ENCODE results near the gene ITGB1BP1. TPM values are rescaled to one million over a fixed set of nuclear protein-coding genes. Genes with fewer than 3 reads are reported as not detected.

Gene ITGB1BP1
- total RNA-seq, 1 donor from 2014 or later = 53.8 TPM

DNA sequence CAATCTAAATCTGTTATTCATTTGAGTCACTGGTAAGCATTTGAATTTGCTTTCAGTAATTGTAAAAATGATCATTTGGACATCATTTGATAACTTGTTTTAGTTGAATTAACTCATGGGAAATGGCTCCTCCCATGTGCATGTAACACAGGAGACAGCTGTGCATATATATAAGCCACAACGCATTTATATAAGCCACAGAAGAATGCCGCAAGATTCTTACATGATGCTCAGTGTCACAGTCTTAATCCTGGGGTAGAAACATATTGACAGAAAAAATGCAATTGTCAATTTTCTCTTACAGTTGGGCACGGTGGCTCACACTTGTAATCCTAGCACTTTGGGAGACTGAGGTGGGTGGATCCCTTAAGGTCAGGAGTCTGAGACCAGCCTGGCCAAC, 37.8 kb upstream of the ITGB1BP1 start:
- Histone ChIP-seq H3K4me1 (no peaks in the 10 kb centered on the region), H3K4me3 (no peak overlapping the region), H3K27me3 (no peaks in the 10 kb centered on the region), H3K9me3 (no peaks in the 10 kb centered on the region), H3K36me3 (peaks cover 0 to 19% of the 10 kb centered on the region in 2 donors), H3K27ac (no peak overlapping the region)
- DNase-seq (ENCODE audit: extremely low spot score in 2 of 2) = no peak
- intact Hi-C loops (cut with DNase I) = no loop called here
- TF ChIP-seq POLR2A (IDR thresholded peaks at IDR 0.05) = no peak
- TF ChIP-seq POLR2AphosphoS5 (IDR thresholded peaks at IDR 0.05; ENCODE audit: insufficient read depth in 1 of 2, low read depth in 1 of 2) = no peak
- TF ChIP-seq, protein P1, sequence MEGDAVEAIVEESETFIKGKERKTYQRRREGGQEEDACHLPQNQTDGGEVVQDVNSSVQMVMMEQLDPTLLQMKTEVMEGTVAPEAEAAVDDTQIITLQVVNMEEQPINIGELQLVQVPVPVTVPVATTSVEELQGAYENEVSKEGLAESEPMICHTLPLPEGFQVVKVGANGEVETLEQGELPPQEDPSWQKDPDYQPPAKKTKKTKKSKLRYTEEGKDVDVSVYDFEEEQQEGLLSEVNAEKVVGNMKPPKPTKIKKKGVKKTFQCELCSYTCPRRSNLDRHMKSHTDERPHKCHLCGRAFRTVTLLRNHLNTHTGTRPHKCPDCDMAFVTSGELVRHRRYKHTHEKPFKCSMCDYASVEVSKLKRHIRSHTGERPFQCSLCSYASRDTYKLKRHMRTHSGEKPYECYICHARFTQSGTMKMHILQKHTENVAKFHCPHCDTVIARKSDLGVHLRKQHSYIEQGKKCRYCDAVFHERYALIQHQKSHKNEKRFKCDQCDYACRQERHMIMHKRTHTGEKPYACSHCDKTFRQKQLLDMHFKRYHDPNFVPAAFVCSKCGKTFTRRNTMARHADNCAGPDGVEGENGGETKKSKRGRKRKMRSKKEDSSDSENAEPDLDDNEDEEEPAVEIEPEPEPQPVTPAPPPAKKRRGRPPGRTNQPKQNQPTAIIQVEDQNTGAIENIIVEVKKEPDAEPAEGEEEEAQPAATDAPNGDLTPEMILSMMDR (IDR thresholded peaks at IDR 0.05) = no peak

DNA sequence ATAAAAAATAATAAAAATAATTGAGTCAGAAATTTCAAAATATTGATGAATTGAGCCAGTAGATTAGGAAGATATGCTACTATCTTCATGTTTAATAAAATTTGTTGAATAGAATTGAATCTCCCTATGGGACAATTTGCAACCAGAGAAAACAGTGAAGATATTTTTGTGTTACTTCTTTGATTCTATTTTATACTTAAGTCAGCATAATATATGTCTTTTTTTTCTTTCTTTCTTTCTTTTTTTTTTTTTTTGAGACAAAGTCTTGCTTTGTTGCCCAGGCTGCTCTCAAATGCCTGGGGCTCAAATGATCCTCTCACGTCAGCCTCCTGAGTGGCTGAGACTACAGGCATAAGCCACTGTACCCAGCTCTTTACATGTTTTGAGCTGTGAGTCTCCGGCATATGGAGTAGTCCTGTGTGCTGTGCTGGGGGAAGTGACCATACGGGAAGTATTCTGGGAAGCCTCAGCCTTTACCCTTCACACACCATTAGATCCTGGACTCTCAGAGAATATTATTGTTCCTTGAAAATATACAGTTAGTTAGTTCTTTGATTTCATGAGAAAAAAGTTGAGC, 37.2 kb upstream of the ITGB1BP1 start:
- Histone ChIP-seq H3K27ac (no peak overlapping the region), H3K27me3 (no peaks in the 10 kb centered on the region), H3K4me3 (no peak overlapping the region), H3K36me3 (peaks cover 0 to 21% of the 10 kb centered on the region in 2 donors), H3K9me3 (no peaks in the 10 kb centered on the region), H3K4me1 (no peaks in the 10 kb centered on the region)
- intact Hi-C loops (cut with DNase I) = no loop called here
- no peak for DNase-seq (ENCODE audit: extremely low spot score in 2 of 2)
- TF ChIP-seq POLR2A (IDR thresholded peaks at IDR 0.05) (no peak), POLR2AphosphoS5 (IDR thresholded peaks at IDR 0.05; ENCODE audit: insufficient read depth in 1 of 2, low read depth in 1 of 2) (no peak)
- TF ChIP-seq, protein P1 (IDR thresholded peaks at IDR 0.05) = no peak

DNA sequence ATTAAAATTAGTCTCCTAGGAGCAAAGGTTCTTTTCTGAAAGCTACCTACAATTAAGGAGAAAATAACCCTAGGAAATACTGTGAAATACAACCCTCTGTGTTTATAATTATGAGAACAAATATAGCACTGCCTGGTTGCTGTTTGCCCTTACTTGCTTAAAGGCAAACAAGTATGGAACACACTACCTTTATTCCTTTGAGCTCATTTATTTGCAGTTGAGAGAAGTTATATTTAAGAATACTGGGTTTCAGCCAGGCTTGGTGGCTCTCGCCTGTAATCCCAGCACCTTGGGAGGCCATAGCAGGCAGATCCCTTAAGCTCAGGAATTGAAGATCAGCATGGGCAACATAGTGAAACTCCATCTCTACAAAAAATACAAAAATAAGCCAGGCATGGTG, 27.9 kb upstream of the ITGB1BP1 start:
- Histone ChIP-seq H3K9me3 (no peaks in the 10 kb centered on the region), H3K4me3 (no peak overlapping the region), H3K27me3 (no peaks in the 10 kb centered on the region), H3K36me3 (peaks cover 0 to 44% of the 10 kb centered on the region in 2 donors), H3K4me1 (no peaks in the 10 kb centered on the region), H3K27ac (no peak overlapping the region)
- TF ChIP-seq POLR2AphosphoS5 (IDR thresholded peaks at IDR 0.05; ENCODE audit: insufficient read depth in 1 of 2, low read depth in 1 of 2) (no peak), POLR2A (IDR thresholded peaks at IDR 0.05) (no peak)
- TF ChIP-seq, protein P1 (IDR thresholded peaks at IDR 0.05) = no peak
- intact Hi-C loops (cut with DNase I) = no loop called here
- DNase-seq (ENCODE audit: extremely low spot score in 2 of 2) = no peak

DNA sequence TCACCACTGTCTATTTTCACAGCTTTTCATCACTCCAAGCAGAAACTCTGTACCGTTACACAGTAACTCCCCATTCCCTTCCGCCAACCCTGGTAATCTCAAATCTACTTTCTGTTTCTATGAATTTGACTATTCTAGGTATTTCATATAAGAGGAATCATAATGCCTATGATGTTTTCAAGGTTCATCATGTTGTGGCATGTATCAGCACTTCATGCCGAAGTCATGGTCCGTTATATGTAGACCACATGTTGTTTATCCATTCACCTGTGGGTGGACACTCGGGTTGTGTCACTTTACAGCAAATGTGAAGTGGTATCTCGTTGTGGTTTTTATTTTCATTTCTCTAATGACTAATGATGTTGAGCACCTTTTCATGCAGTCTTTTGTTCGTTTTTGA, 21.8 kb upstream of the ITGB1BP1 start:
- Histone ChIP-seq H3K27ac (no peak overlapping the region), H3K4me1 (no peaks in the 10 kb centered on the region), H3K27me3 (no peaks in the 10 kb centered on the region), H3K4me3 (no peak overlapping the region), H3K36me3 (peaks cover 4 to 42% of the 10 kb centered on the region in 2 donors), H3K9me3 (no peaks in the 10 kb centered on the region)
- no peak for DNase-seq (ENCODE audit: extremely low spot score in 2 of 2)
- TF ChIP-seq POLR2A (IDR thresholded peaks at IDR 0.05) (no peak), POLR2AphosphoS5 (IDR thresholded peaks at IDR 0.05; ENCODE audit: insufficient read depth in 1 of 2, low read depth in 1 of 2) (no peak)
- TF ChIP-seq, protein P1 (IDR thresholded peaks at IDR 0.05) = no peak
- intact Hi-C loops (cut with DNase I) = no loop called here

DNA sequence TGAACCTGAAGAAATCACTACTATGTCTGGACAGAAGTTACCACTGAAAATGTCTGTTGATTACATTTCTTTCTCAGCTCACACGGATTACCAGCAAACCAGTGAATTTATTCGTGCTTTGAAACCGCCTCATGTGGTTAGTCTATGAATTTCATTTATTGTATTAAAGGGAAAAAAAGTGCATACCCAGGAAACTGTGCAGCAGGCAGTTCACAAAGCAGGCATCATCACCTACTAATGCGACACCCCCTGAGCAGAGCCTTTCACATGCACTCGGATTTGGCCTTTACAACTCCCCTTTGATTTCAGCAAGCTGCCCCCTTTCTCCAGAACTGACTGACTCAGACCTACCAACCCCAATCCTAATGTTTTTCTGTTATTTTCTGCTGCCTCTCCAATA, 20.2 kb upstream of the ITGB1BP1 start:
- no peaks in the 10 kb centered on the region for H3K9me3 ChIP-seq
- H3K27me3 ChIP-seq = no peaks in the 10 kb centered on the region
- intact Hi-C loops (cut with DNase I) = no loop called here
- no peak overlapping the region for H3K4me3 ChIP-seq
- H3K36me3 ChIP-seq = peaks cover 4 to 47% of the 10 kb centered on the region in 2 donors
- no peak for DNase-seq (ENCODE audit: extremely low spot score in 2 of 2)
- H3K4me1 ChIP-seq = no peaks in the 10 kb centered on the region
- TF ChIP-seq, protein P1 (IDR thresholded peaks at IDR 0.05) = no peak
- no peak for TF ChIP-seq POLR2AphosphoS5 (IDR thresholded peaks at IDR 0.05; ENCODE audit: insufficient read depth in 1 of 2, low read depth in 1 of 2)
- H3K27ac ChIP-seq = no peak overlapping the region

All from vagina (tissue), 2 donors.